Caki2 (cell line): ENCODE measurements around the gene ANKRD44. TPM values are rescaled to one million over a fixed set of nuclear protein-coding genes. Genes with fewer than 3 reads are reported as not detected.

Experiments used
- DNase-seq: peaks from one replicate; pipeline ENCODE4 v3.0.0-alpha.2; 2015; ENCODE audit warnings: low read depth
- in situ Hi-C: cut with HindIII; loops from 2 replicates; pipeline ENCODE4 v1.10.0; 2016; ENCODE audit warnings: low sequenced_read_pairs, low pct_unique_long_range_greater_than_20kb, mixed read lengths
- total RNA-seq: library from RNA; depleted of rRNA; stranded (reverse); fragments of >200 nt; shearing (Covaris generic); gene quantifications from 2 replicates; pipeline ENCODE4 v1.2.3, GENCODE V29; 2014; ENCODE audit warnings: low replicate concordance

The ANKRD44 gene
- total RNA-seq, 1 experiment from 2014 or later: 26.1 TPM

- in situ Hi-C loops: no loop called here
These were observed 323.3 kb downstream of the ANKRD44 start for GRCh38 chr2:196987298-196987648.

GRCh38 chr2:196985511-196986183 lies 324.9 kb downstream of the ANKRD44 start:
- no peak for DNase-seq
- in situ Hi-C loops: no loop called here

More at GRCh38 chr2:196987298-196987648, 323.3 kb downstream of the ANKRD44 start:
- DNase-seq: no peak

GRCh38 chr2:196984903-196985302 lies 325.7 kb downstream of the ANKRD44 start:
- in situ Hi-C loops: no loop called here
- no peak for DNase-seq

- in situ Hi-C loops: no loop called here
- DNase-seq: no peak
These were observed 326.6 kb downstream of the ANKRD44 start for GRCh38 chr2:196983934-196984333.

GRCh38 chr2:196980473-196980872 lies 330.1 kb downstream of the ANKRD44 start:
- no peak for DNase-seq
- in situ Hi-C loops: no loop called here

- in situ Hi-C loops: no loop called here
- DNase-seq: no peak
These were observed 330.6 kb downstream of the ANKRD44 start for GRCh38 chr2:196980001-196980400.

GRCh38 chr2:196977507-196977906 lies 333.1 kb downstream of the ANKRD44 start:
- DNase-seq: no peak
- in situ Hi-C loops: no loop called here

GRCh38 chr2:196974970-196975369 lies 335.6 kb downstream of the ANKRD44 start:
- DNase-seq: no peak
- in situ Hi-C loops: no loop called here

- in situ Hi-C loops: no loop called here
- DNase-seq: no peak
These were observed 338.9 kb downstream of the ANKRD44 start for GRCh38 chr2:196971574-196972279.

GRCh38 chr2:196970099-196970498 lies 340.5 kb downstream of the ANKRD44 start:
- no peak for DNase-seq
- in situ Hi-C loops: no loop called here

- no peak for DNase-seq
- in situ Hi-C loops: no loop called here
These were observed 342.1 kb downstream of the ANKRD44 start for GRCh38 chr2:196968516-196968915.

GRCh38 chr2:196967775-196968174 lies 342.8 kb downstream of the ANKRD44 start:
- no peak for DNase-seq
- in situ Hi-C loops: no loop called here

- no peak for DNase-seq
- in situ Hi-C loops: no loop called here
These were observed 343.5 kb downstream of the ANKRD44 start for GRCh38 chr2:196967116-196967515.

GRCh38 chr2:196966061-196966460 lies 344.5 kb downstream of the ANKRD44 start:
- no peak for DNase-seq
- in situ Hi-C loops: no loop called here

GRCh38 chr2:196965651-196966050 lies 344.9 kb downstream of the ANKRD44 start:
- in situ Hi-C loops: no loop called here
- no peak for DNase-seq

- in situ Hi-C loops: no loop called here
- no peak for DNase-seq
These were observed 346.6 kb downstream of the ANKRD44 start for GRCh38 chr2:196963961-196964360.

- no peak for DNase-seq
- in situ Hi-C loops: no loop called here
These were observed 347.5 kb downstream of the ANKRD44 start for GRCh38 chr2:196963043-196963442.

- in situ Hi-C loops: no loop called here
- DNase-seq: no peak
These were observed 348.3 kb downstream of the ANKRD44 start for GRCh38 chr2:196962325-196962724.

- DNase-seq: no peak
- in situ Hi-C loops: no loop called here
These were observed 348.7 kb downstream of the ANKRD44 start for GRCh38 chr2:196961889-196962288.
